Left forelimb (tissue), 1 donor: ENCODE data around the gene C5orf22.
"Not testable (repeated sequence)": the region's sequence is repeated elsewhere in the genome, so short reads cannot be mapped to it uniquely, and the experiment has no call there.

ENCODE experiments used
- DNase-seq: peaks from one replicate; pipeline ENCODE4 v3.0.0-alpha.2; 2018; ENCODE audit warnings: low spot score

Gene C5orf22

DNA sequence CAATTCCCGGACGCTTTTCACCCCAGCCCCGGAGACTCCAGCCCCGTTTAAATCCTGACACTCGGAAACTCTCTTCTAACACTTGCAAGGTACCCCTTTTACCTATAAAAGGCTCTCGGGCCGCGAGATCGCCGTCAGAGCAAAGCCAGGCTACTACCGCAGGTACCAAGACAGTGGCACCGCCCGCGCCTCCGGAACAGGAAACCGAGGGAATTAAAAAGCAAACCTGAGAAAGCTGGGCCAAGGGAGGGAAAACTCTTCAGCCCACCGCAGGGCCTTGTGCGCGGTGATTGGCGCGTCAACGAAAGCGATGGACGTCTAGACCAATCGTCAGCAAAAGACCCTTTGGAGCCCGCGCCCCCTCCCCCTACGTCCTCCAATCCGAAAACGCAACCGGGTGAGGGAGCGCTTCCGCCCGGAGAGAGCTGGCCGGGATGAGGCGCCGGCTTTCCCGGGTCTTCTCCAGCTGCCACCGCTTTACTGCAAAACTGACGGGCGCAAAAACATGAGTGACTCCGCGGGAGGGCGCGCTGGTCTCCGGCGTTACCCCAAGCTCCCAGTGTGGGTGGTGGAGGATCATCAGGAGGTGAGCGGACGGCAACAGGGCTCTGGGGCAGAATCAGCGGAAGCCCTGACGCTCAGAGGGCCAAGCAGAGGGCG is at the start of gene C5orf22, which contains the start of gene DROSHA:
TSS of gene C5orf22 (plus strand) at position 414 of the 660 bp plus-strand sequence. CDS start at position 506, 92 bp downstream.
TSS of gene DROSHA (minus strand) at position 206 of the 660 bp plus-strand sequence. CDS start 3,034 bp downstream, outside the sequence.
- peak; percentile 94 for DNase-seq

GRCh38 chr5:31485376-31486207 is 46.5 kb upstream of the C5orf22 start:
- no peak for DNase-seq

DNA sequence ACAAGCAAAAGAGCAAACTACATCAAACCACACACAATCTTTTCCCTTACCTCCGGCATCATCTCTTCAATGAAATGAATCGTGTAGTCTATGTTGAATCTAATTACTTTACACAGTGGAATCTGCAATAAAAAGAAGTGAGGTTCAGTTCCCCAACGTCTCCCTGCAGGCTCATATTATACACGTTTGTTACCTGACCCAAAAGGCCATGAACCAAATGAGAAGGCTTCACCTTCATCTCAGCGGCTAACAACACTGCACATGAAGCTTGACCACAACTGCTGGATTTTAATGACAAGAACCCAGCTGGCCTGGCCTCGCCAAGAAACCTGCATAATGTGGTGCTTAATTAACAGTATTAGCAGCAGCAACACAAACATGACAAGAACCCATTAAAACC is 45.7 kb upstream of the C5orf22 start:
- no peak for DNase-seq

- no peak for DNase-seq
Observed at GRCh38 chr5:31487506-31487905, 44.6 kb upstream of the C5orf22 start.

- DNase-seq, result no peak
Observed at GRCh38 chr5:31492869-31493268, 39.2 kb upstream of the C5orf22 start.

DNA sequence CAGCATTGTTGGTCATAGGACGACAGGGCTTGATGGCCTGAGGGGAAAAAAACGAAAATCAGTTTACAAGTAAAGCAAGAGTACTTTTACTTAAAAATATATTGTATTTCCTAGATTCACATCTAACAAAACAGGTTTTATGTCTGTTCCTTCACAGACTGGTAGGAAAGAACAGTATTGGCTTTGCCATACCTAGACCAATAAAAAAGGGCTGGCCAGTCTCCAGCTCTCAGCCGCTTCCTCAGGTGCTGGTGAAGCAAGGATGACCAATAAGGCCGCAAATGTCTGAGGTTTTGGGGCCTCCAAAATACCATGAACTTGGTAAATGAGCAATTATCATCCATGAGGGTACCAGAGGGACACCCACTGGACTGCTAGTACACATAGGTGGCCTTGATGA is 36.8 kb upstream of the C5orf22 start:
- no peak for DNase-seq

DNA sequence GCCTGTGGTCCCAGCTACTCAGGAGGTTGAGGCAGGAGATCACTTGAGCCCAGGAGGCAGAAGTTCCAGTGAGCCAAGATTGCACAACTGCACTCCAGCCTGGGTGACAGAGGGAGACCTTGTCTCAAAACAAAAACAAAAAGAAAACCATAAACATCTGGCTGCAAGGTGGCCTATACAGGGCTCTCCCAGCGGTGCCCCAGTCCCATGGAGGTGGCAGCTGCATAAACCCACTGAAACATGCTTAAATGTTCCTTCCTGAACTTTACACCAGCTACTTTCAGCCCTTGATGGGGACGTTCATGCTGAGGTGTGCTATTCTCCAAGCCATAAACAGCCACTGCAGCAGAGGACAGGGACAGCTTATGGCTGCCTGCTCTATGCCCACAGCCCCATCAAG is 35.8 kb upstream of the C5orf22 start:
- DNase-seq, result no peak

DNA sequence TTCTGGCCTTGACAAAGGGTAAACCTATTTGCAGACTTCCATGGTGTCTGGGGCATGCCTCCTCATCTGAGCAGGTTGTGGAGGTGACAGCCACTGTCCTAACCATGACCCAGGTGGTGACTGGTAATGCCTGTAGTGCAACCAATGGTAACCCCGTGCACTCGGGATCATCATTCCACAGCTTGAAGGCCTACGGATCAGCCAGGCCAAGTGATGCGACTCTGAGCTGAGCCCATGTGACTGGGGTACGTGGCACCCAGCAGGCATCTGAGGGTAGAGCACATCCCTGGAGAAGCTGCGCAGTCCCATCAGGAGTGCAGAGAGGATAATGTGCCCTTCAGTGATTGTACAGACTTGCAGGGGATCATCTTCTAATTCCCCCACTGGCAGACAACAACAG is 35.2 kb upstream of the C5orf22 start:
- no peak for DNase-seq

GRCh38 chr5:31500256-31500655 is 31.8 kb upstream of the C5orf22 start:
- DNase-seq, result no peak

- DNase-seq, result no peak
Observed at GRCh38 chr5:31502506-31502905, 29.6 kb upstream of the C5orf22 start.

DNA sequence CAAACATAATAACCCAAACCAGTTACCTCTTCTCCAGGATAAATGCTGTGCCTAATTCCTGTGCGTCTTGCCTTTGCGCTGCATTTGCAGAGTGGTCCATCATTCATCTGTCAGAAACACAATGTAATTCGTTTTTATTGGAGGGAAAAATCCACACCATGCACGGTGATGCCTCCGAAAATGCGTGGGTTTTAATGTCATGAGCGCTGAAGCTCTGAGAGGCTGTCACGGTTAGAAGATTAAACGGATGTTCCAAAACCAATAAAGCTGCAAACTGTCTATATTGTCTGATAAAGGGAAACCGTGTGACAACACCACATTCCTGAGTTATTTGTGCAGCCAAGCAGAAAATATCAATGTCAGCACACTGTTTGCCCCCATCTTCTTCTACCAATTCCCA is 27.6 kb upstream of the C5orf22 start:
- no peak for DNase-seq

DNA sequence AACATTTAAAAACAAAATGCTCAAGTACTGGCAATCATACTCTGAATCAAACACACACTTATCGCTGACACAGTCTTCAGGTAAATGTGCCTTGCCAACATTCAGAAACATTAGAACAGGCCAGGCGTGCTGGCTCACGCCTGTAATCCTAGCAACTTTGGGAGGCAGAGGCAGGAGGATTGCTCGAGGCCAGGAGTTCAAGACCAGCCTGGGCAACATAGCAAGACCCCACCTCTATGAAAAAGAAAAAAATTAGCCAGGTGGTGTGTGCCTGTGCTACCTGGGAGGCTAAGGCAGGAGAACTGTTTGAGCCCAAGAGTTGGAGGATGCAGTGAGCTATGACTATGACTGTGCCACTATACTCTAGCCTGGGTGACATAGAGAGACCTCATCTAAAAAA is 20.8 kb upstream of the C5orf22 start:
- DNase-seq, result no peak

DNA sequence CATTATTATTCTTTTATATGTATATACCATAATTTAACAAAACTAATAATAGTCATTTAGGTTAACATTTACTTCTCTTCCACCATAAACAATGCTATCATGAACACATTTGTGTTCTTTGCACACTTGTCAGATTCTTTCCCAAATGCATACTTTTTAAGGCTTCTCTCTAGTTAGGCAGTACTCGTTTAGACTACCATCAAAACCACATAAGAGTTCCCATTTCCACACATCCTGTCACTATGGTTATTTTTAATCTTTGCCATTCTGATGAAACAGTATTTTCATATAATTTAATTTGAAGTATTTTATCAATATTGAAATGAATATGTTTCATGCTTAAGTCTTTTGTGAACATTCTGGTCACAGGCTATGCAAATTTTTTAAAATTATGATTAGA is 15.3 kb upstream of the C5orf22 start:
- DNase-seq, result no peak

DNA sequence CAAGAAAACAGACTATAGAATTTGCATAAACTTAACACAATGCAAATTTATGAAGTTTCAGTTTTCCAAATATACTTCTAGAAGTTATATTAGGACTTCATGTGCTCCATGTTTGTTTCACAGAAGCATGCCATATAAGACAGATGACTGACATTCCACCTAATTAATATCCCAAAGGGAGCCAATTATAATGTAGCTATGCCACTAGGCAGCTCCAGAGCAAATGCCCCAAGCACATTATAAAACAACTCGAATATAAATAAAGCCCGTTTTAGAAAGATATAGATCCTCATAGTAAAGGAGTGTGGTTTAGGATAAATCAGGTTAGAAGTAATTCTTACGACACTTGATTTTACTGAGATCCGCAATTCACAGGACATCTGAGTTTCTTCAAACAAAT is 9.1 kb upstream of the C5orf22 start:
- no peak for DNase-seq

DNA sequence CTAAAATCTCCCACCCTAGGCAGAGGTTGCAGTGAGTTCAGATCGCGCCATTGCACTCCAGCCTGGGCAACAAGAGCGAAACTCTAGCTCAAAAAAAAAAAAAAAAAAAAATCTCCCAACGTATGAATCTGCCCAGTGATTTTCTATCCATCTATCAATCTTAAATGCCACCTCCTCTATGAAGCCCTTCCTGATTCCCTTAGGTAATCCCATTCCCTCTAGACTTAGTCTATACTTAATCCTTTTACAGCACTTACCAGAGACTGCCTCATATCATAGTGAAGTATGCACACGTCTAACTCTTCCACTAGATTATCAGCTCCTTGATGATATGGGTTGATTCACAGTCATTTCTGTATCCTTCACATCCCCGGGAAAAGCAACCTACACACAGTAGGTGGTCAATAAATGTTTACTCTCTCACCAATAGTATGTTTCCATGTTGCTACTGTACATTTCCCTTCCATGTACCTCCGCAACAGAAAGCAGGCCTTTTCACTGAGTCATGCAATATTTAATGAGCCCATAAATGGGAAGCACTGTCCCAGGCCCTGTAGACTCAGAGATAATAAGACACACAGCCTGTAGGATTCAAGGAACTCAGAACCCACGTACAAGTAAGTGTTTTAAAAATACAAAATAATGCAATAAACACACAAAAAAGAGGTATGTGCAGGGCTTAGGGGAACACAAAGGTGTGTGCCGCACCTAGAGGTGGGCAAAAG is 1.4 kb upstream of the C5orf22 start:
- no peak for DNase-seq

DNA sequence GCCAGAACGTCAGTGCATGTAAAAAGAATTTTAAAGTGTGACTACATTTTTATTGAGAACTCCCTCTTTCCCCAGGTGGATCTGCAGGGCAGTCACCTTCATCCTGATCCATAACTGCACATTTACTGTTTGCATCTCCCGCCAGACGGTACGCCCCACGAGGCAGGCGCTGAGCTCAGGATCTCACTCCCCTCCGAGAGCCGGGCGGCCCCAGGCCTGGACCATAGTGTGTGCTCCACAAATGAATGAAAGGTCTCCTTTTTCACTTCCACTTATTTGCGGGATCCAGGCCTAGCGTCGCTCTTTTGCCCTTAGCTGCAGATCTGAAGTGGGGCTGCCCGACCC is 586 bp upstream of the C5orf22 start:
- DNase-seq, result no peak

DNA sequence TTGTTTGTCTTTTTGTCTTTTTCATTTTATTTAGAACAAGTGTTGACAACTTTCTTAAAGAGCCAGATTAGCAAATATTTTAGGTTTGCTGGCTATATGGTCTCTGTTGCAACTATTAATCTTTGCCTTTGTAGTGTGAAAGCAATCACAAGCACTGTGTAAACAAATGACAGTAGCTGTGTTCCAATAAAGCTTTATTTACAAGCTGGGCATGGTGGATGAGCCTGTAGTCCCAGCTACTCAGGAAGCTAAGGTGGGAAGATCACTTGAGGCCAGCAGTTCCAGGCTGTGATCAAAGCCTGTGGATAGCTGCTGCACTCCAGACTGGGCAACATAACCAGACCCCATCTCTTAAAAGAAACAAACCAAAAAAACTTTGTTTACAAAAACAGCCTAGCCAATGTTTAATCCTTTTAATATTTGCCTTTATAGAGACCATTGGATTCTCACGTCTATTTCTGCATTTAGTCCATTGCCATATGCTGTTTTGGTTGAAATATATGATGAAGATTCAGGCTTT is 2.5 kb downstream of the C5orf22 start:
- DNase-seq, result no peak

GRCh38 chr5:31536873-31537272 is 4.8 kb downstream of the C5orf22 start:
- DNase-seq, result no peak

DNA sequence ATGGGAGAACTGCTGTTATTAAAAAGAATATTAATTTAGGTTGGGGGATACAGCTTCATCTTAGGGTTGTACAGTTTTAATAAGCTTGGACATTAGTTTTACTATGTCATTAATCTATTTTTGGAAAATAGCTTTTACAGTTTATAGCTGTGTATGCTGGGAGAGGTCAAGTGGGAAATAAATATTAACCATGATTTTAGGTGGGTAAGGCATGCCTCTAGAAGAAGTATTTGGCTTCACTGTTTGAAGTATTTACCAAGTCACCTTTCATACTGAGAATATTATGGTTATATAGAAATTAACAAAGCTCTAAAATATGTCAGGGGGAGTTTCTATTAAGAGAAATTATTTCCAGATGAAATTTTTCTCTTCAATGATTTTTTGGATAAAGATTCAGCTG is 5.2 kb downstream of the C5orf22 start:
- DNase-seq, result no peak

GRCh38 chr5:31537851-31538250 is 5.8 kb downstream of the C5orf22 start:
- DNase-seq, result no peak

DNA sequence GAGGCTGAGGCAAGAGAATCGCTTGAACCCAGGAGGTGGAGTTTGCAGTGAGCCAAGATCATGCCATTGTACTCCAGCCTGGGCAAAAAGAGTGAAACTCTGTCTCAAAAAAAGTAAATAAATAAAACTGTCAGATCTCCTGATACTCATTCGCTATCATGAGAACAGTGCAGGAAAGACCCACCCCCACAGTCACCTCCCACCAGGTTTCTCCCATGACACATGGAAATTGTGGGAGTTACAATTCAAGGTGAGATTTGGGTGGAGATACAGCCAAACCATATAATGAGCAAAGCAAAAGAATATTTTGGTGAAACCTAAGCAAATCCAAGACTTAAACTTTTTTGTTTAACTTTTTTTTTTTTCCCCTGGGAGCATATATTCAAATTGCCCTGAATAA is 17.0 kb downstream of the C5orf22 start:
- not testable (repeated sequence) for DNase-seq

DNA sequence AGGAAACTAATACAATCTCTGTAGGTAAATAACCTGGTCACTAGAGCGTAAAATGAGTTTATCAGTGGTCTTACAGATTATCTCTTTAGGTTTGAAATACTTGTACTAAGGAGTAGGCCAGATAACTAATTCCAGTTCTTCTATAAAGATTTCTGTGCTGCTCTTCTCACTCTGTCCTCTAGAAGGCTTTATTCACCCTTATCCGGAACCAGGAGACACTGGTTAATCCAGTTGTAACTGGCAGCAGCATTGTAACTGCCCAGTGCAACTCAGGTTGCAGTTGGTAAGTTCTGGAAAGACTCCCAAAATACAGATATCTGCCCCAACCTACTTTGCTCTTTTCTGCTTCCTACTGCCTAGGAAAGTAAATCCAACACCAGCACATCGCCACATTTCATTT is 19.8 kb downstream of the C5orf22 start:
- DNase-seq, result no peak

DNA sequence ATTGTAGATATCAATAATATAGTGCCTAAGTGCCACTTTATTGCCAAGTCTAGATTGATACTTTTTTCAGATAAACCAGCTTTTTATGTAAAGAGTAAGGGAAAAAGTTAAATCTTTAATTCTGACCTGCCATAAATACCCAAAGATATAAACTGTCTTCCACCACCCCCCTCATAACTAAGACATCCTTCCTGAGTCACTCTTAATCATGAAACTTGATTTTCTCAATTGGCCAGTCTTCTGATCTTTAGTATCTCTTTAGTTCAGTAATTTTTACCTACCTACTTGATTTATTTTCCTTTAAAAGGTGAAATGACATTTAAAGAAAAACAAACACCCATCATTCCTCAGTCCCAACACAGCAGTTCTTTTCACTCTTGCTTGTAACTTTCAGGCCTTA is 21.8 kb downstream of the C5orf22 start:
- no peak for DNase-seq
